DMS114 treated with DMSO at 0.1 percent for 48 hours (cell line): ENCODE results near the gene ZFY.
"Not testable (repeated sequence)": the region's sequence is repeated elsewhere in the genome, so short reads cannot be mapped to it uniquely, and the experiment has no call there.

Experiments used
- DNase-seq: peaks from one replicate; lab custom pipeline; 2025; ENCODE audit not compliant: unreplicated experiment; lab: John Stamatoyannopoulos, UW

Gene ZFY

DNA sequence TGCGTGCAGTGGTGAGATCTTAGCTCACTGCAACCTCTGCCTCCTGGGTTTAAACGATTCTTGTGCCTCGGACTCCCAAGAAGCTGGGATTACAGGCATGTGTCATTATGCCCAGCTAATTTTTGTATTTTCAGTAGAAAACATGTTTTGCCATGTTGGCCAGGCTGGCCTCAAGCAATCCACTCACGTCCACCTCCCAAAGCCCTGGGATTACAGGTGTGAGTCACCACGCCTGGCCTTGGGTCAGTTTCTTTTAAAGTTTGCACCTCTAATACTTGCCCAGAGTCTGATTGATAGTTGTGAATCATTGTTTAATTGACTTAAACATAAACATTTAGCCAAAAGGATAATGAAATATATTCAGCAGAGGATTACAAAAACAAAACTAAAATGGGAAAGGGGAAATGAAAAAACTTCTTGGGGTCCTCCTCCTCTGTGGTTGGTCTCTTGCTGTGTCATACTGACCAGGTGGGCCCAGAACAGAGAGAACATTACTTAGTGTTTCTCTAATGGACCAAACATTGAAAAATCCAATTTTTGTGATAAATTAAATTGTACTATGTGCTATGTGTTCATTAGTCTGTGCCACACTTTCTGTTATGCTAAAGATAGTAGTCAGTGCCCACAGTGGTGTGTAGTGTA lies 38.0 kb downstream of the ZFY start:
- no peak for DNase-seq

- DNase-seq = no peak
Measured at GRCh38 chrY:2979283-2979682, 44.1 kb downstream of the ZFY start.

DNA sequence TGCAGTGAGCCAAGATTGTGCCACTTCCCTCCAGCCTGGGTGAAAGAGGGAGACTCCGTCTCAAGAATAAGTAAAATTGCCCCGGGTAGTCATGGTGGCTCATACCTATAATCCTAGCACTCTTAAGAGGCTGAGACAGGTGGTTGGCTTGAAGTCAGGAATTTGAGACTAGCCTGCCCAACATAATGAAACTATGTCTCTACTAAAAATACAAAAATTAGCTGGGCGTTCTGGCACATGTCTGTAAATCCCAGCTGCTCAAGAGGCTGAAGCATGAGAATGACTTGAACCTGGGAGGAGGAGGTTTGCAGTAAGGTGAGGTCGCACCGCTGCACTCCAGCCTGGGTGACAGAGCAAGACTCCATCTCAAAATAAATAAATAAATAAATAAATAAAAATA lies 49.3 kb downstream of the ZFY start:
- no peak for DNase-seq

DNA sequence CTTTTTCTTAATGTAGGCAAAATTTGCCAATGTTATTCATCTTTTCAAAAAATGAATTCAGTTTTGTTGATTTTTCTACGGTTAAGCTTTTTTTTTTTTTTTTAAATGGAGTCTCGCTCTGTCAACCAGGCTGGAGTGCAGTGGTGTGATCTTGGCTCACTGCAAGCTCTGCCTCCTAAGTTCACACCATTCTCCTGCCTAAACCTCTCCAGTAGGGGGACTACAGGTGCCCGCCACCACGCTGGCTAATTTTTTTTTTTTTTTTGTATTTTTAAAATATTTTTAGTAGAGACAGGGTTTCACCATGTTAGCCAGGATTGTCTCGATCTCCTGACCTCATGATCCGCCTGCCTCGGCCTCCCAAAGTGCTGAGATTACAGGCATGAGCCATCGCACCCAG lies 52.0 kb downstream of the ZFY start:
- not testable (repeated sequence) for DNase-seq

DNA sequence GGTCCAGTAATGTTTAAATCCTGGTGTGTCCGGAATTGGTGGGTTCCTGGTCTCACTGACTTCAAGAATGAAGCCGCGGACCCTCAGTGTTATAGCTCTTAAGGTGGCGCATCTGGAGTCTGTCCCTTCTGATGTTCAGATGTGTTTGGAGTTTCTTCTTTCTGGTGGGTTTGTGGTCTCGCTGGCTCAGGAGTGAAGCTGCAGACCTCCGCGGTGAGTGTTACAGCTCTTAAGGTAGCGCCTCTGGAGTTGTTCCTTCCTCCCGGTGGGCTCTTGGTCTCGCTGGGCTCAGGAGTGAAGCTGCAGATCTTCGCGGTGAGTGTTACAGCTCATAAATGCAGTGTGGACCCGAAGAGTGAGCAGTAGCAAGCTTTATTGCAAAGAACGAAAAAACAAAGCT lies 62.2 kb downstream of the ZFY start:
- DNase-seq = not testable (repeated sequence)

DNA sequence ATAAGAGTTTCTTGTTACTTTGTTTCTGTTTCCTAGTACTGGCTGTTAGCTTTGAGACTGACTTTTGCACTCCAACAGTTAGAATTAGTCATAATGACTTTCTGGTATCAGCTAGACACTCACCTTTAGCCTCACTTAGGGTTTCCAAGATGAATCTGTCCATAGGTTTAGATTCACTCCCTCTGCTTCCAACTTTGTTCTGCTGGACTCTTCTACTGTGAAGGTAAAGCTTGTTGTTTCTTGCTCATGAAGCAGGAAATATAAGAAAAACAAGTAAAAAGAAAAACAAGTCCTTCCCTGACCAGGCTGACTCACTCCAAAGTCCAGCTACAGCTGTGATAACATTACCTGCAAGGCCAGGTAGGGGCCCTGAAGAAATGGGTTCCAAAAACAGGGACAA lies 67.0 kb downstream of the ZFY start:
- DNase-seq = no peak

DNA sequence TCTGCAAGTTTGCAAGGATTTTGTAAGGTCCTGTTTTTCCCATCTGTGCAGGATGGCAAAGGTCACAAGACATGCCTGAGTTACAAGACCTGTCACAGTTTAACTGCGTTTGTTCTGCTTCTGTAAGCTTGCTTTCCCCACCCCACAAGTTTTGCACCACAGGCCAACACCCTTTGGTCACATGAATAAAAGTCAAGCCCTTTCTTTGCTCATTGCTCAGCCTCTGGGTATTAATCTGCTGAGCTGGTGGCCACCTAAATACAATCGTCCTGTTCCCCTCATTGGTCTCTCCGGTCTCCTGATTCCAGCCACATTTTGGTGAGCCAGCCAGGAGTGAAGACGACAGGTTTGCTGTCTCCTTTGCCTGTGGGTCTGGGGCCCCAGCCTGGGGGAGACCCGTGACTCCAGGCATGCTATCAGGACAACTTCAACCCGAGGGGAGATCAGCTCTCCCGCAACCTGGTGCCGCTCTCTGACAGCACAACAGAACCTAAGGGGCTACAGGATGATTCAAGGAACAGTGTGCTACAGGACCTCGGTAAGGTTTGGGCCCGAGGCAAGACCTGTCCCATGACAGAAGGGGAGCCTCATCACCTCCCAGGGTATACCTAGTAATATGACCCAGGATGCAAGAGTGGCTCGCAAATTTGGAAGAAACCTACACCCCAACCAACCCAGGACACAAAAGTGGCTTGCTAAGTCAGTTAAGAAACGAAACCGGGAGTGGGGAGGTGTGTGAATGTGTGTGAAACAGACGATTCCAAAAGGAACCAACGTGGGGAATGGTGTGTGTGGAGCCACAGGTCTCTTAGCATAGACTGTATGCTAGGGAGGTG lies 67.7 kb downstream of the ZFY start:
- DNase-seq = no peak

DNA sequence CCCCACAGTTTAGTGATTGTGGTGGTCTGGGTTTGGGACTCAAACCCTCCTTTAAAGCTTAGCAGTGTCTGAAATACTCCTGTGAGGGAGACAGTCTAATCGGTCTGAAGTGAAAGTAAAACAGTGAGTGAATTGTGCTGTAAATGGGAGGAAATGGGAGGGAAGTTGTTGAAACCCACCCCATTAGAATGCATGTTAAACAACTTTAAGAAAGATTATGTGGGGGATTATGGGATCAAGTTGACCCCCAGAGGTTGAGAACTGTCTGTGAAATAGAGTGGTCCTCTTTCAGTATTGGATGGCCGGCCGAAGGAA lies 68.3 kb downstream of the ZFY start:
- DNase-seq = no peak

- DNase-seq = no peak
Measured at GRCh38 chrY:3003846-3004245, 68.7 kb downstream of the ZFY start.

- not testable (repeated sequence) for DNase-seq
Measured at GRCh38 chrY:3006031-3006430, 70.8 kb downstream of the ZFY start.

DNA sequence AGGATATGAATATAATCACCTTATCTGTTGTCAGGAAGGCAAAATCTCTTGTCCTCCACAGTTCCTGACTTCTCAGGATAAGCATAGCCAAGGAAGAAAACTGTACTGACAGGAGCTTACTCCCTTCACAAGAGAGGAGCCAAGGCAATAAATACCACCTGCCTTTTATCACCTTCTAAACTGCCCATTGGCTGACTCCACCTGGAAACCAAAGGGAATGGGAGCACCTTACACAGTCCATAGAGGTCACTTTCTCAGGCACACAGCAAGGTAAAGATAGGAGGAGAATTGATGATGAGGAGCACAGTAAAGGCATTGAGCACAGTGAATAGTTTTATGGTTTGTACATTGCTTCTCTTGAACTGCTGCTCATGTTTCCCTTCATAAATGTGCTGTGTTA lies 72.8 kb downstream of the ZFY start:
- no peak for DNase-seq

DNA sequence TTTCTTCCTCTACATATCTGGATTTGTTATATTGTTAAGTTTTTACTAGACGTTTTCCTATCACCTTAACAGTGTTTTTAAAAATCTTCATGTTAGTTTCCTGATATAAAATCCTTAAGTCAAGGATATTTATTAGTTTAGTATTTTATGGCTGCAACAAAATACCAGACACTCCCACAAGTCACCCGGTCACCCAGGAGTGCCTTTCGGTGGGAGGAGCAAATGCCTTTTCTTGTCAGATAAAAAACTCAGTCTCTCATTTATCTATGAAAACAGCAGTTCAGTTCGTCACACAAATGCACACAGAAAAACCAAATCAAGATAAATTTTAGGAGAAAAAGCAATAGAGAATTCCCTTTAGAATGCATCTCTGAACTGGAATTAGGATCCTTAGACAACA lies 77.0 kb downstream of the ZFY start:
- DNase-seq = no peak

- DNase-seq = no peak
Measured at GRCh38 chrY:3016594-3016993, 81.4 kb downstream of the ZFY start.

DNA sequence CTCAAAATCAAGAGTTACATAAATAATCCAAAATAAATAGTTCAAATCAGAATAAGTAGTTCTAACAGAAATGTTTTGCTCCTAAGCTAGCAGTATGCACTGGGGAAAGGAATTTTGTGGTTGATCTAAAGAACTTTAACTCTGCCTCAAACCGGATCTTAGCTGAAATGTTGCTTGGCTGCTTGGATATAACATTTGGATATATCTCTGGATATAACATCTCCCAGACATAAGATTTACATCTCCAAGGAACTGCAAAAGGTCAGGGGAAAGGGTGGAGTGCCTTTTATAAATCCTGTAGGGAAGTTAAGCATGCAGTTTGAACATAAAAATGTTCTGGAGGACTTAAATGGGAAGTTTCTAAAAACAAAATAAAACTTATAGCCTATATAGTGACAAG lies 83.4 kb downstream of the ZFY start:
- no peak for DNase-seq

- DNase-seq = no peak
Measured at GRCh38 chrY:3019584-3019983, 84.4 kb downstream of the ZFY start.

DNA sequence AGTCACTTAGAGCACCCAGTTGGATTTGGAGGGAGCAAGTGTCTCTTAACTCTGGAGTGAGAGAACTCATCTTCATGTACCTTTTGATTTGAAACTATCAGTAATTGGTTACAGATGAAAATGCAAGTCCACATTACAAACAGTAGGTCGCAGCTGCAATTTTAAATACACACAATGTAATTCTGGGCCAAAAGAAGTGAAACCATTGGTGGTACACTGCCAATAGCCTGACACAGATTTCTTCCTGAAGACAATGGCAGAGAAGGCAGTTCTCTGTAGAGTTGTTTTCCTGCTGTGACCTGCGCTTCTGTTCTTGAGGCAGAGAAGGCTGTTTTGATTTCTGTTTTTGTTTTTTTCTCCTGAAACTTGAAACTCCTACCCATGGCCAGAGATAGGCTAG lies 86.0 kb downstream of the ZFY start:
- DNase-seq = no peak

DNA sequence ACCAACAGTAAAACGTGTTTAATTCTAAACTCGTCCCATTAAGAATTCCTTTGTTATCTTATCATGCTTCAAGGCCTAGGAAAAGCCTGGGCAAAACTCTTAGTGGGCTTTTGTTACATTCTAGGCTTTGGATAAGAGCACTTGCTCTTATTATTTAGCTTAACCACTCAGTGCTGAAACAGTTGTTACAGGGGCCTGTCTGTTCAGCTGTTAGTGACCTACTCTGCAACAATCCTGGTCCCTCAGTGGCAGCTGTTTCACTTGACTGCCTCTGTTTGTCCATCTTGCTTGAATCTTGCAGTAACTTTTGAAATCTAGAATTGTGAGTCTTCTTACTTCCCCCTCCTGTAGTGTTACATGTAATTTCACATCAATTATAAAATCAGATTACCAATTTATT lies 88.4 kb downstream of the ZFY start:
- no peak for DNase-seq

DNA sequence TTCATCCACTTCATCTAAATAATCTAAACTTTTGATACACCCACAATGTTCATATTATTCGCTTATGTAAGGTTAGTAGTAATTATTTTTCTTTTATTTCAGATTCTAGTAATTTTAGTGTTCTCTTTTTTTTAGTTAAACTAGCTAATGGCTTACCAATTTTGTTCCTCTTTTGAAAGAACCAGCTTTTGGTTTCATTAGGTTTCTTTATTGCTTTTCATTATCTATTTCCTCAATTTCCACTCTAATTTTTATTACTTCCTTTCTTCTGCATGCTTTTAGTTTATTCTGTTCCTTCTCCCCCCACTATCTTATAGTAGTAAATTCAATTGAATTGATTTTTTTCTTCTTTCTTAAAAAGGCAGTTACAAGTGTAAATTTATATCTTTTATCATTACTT lies 90.2 kb downstream of the ZFY start:
- no peak for DNase-seq
